ENCODE results near the gene OR5H2.
A peak's percentile ranks its signal among the peaks of the same experiment; 100 is the strongest.

The OR5H2 gene

DNA sequence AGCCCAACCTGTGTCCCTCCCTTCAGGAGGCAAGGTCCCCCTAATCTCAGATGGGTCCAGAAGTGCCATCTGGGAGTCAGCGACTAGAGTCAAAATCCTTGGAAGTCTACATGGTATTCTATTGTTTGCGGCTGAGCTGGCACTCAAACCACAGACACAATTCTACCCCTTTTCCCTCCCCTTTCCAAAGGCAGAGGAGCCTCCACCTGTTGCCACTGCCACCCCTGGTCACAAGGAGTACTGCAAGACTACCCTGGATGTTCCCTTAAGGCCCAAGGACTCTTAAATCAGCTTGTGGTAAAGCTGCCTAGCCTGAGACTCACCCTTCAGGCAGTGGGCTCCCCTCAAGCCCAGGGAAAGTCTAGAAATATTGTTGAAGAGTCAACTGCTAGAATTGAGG is 22.6 kb upstream of the OR5H2 start:
- no peaks in the 10 kb centered on the region for H3K4me1 ChIP-seq
- no peaks in the 10 kb centered on the region for H3K36me3 ChIP-seq
- no peak overlapping the region for H3K4me3 ChIP-seq (ENCODE audit: low read depth, low read length)
- peak; percentile 27 for DNase-seq
- no peaks in the 10 kb centered on the region; the same call in 1 of the 2 replicates for H3K27me3 ChIP-seq
- TF ChIP-seq, protein P1, sequence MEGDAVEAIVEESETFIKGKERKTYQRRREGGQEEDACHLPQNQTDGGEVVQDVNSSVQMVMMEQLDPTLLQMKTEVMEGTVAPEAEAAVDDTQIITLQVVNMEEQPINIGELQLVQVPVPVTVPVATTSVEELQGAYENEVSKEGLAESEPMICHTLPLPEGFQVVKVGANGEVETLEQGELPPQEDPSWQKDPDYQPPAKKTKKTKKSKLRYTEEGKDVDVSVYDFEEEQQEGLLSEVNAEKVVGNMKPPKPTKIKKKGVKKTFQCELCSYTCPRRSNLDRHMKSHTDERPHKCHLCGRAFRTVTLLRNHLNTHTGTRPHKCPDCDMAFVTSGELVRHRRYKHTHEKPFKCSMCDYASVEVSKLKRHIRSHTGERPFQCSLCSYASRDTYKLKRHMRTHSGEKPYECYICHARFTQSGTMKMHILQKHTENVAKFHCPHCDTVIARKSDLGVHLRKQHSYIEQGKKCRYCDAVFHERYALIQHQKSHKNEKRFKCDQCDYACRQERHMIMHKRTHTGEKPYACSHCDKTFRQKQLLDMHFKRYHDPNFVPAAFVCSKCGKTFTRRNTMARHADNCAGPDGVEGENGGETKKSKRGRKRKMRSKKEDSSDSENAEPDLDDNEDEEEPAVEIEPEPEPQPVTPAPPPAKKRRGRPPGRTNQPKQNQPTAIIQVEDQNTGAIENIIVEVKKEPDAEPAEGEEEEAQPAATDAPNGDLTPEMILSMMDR (IDR thresholded peaks at IDR 0.05; ENCODE audit: low read depth, low read length): peak; percentile 50
- no peaks in the 10 kb centered on the region; the same call in 1 of the 2 replicates for H3K9me3 ChIP-seq

- Histone ChIP-seq H3K27me3 (no peaks in the 10 kb centered on the region), H3K4me1 (no peaks in the 10 kb centered on the region), H3K4me3 (ENCODE audit: low read depth, low read length) (no peak overlapping the region), H3K9me3 (no peaks in the 10 kb centered on the region; the same call in 1 of the 2 replicates), H3K36me3 (no peaks in the 10 kb centered on the region)
- DNase-seq: no peak
- TF ChIP-seq, protein P1 (IDR thresholded peaks at IDR 0.05; ENCODE audit: low read depth, low read length): no peak
Observed at GRCh38 chr3:98262046-98262445, 20.3 kb upstream of the OR5H2 start.

DNA sequence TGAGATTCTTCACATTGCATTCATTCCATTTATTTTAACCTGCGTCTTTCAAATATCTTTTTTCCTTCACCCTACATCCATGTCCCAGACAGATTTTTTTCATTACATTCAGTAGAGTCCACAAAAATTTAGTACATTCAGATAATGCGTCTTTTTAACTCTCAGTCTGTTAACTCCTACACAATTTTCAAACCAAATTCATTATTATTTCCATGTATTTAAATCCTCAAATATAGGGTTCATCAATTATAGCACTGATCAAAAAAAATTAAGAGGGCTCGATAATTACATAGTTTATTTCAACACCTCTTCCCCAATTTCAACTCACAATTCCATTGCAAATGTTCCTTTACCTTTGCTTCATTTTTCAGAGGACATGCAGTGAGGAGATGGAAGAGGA is 18.4 kb upstream of the OR5H2 start, which contains the start of gene OR5H6:
OR5H6 (plus strand) TSS at position 301 of the 400 bp plus-strand sequence; CDS start at position 390, 89 bp downstream.
- no peak for DNase-seq
- Histone ChIP-seq H3K9me3 (no peaks in the 10 kb centered on the region; the same call in 1 of the 2 replicates), H3K36me3 (no peaks in the 10 kb centered on the region), H3K4me3 (ENCODE audit: low read depth, low read length) (no peak within 1 kb of the TSS), H3K4me1 (no peaks in the 10 kb centered on the region), H3K27me3 (no peaks in the 10 kb centered on the region)
- TF ChIP-seq, protein P1 (IDR thresholded peaks at IDR 0.05; ENCODE audit: low read depth, low read length): no peak

DNA sequence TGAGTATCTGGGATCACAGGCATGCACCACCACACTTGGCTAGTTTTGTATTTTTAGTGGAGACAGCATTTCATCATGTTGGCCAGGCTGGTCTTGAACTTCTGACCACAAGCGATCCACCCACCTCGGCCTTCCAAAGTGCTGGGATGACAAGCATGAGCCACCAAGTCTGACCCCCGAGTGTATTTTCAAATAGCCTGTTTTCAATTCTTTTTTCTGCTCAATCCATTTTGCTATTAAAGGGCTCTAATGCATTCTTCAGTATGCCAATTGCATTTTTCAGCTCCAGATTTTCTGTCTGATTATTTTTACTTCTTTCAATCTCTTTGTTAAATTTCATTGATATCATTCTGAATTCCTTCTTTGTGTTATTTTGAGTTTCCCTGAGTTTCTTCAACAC is 12.5 kb upstream of the OR5H2 start:
- Histone ChIP-seq H3K4me3 (ENCODE audit: low read depth, low read length) (no peak overlapping the region), H3K36me3 (no peaks in the 10 kb centered on the region), H3K9me3 (no peaks in the 10 kb centered on the region), H3K27me3 (no peaks in the 10 kb centered on the region), H3K4me1 (no peaks in the 10 kb centered on the region)
- no peak for DNase-seq
- TF ChIP-seq, protein P1 (IDR thresholded peaks at IDR 0.05; ENCODE audit: low read depth, low read length): no peak

DNA sequence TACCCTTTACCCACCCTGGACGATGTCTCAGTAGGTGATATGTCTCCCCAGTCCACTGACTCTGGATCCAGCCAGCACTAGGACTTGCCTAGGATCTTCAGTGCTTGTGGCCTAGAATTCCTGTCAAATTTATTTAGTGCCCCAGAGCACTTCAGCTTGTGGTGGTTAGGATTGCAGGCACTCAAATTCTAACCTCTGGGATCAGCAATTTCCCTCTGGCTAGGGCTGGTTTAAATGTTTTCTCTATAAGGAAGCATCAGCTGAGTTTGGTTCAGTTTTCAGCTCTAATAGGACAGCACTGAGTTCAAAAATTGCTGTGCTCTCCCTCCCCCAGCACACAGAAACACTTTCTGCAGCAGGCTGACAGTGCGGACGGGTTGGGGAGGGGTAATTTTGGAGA is 10.2 kb upstream of the OR5H2 start:
- Histone ChIP-seq H3K9me3 (no peaks in the 10 kb centered on the region), H3K36me3 (no peaks in the 10 kb centered on the region), H3K4me3 (ENCODE audit: low read depth, low read length) (no peak overlapping the region), H3K27me3 (no peaks in the 10 kb centered on the region), H3K4me1 (no peaks in the 10 kb centered on the region)
- DNase-seq: no peak
- TF ChIP-seq, protein P1 (IDR thresholded peaks at IDR 0.05; ENCODE audit: low read depth, low read length): no peak

GRCh38 chr3:98274914-98275313 is 7.4 kb upstream of the OR5H2 start:
- no peaks in the 10 kb centered on the region for H3K36me3 ChIP-seq
- H3K27me3 ChIP-seq: no peaks in the 10 kb centered on the region
- TF ChIP-seq, protein P1 (IDR thresholded peaks at IDR 0.05; ENCODE audit: low read depth, low read length): no peak
- H3K4me1 ChIP-seq: no peaks in the 10 kb centered on the region
- no peak overlapping the region for H3K4me3 ChIP-seq (ENCODE audit: low read depth, low read length)
- no peaks in the 10 kb centered on the region for H3K9me3 ChIP-seq
- no peak for DNase-seq
